Activated CD4-positive, CD25-positive, alpha-beta regulatory T cell treated with anti-CD3 and anti-CD28 coated beads, Interleukin-2, amount 50 U/mL, for 72 hours (primary cell): ENCODE results near the gene PRM1.
"Not testable (repeated sequence)": the region's sequence is repeated elsewhere in the genome, so short reads cannot be mapped to it uniquely, and the experiment has no call there.

Experiments used
- DNase-seq: peaks from one replicate; pipeline ENCODE4 v3.0.0; 2021

The PRM1 gene

GRCh38 chr16:11313493-11314308 lies 32.6 kb upstream of the PRM1 start:
- no peak for DNase-seq

DNA sequence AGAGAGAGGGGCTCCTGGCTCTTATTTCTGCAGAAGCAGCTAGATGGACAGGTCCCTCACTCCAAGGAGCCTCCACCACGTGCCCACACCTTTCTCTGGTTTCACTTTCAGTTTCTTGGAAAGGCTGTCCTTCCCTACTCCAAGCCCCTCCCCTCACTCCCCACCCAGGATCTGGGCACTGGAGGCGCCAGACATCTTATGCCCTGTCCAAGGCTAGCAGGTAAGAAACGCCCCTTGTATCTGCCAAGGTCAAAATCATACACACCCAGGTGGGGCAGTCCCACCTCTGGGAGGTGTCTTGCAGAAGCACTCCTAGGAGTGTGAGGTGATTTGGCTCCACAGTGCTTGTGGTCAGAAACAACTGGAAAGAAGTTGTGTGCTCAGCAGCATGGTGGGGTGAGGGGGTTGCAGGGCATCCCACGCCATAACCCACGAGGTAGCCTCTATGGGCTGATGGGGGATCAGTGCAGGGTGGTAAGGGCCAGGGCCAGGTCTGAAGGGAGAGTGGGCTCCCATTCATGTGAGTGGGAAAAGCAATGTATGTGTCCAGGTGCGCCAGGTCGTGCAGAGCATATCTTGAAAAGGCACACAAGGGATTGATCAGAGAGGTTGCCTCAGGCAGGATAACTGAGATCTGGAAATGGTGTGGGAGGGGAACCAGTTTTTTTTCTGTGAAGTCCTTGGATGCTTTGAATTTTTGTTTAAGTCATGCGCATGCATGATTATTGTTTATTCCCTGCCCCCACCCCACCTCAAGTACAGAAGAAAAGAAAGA lies 31.8 kb upstream of the PRM1 start:
- DNase-seq: no peak

GRCh38 chr16:11310997-11311561 lies 29.9 kb upstream of the PRM1 start:
- no peak for DNase-seq

- DNase-seq: no peak
Observed at GRCh38 chr16:11310634-11310977, 29.5 kb upstream of the PRM1 start.

GRCh38 chr16:11309895-11310633 lies 28.9 kb upstream of the PRM1 start:
- no peak for DNase-seq

DNA sequence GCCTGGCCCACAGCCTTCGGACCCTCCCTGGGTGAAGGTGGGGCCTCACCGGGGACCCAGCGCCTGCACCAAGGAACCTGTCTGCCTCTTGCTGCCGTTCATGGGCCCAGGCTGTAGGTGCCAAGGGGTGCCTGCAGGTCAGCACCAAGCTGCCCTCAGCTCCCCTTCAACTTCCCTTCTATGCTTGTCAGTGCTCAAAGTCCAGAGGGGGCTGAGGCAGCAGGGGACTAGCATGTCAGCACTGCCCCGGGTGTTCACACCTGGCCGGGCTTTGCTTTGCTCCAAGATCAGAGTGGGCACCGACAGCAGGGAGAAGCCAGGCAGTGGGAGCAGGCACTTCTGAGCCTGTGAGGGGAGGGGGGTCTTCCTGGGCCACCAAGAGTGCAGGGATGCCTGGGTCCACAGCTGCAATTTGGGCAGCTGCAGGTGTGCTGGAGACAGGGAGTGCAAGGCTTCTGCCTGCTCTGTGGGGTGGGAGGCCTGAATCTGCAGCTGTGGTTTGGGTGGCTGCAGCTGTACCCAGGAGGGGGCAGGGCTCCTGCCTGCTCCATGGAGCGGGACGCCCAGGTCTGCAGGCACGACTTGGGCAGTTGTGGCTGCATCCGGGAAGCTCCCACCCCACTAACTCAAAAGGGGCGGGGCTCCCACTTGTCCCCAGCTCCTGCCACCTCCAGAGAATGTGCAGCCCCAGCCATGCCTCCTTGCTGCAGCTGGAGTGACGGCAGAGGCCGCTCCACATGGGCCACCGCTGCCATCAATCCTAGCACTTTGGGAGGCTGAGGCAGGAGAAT lies 27.6 kb upstream of the PRM1 start:
- no peak for DNase-seq

DNA sequence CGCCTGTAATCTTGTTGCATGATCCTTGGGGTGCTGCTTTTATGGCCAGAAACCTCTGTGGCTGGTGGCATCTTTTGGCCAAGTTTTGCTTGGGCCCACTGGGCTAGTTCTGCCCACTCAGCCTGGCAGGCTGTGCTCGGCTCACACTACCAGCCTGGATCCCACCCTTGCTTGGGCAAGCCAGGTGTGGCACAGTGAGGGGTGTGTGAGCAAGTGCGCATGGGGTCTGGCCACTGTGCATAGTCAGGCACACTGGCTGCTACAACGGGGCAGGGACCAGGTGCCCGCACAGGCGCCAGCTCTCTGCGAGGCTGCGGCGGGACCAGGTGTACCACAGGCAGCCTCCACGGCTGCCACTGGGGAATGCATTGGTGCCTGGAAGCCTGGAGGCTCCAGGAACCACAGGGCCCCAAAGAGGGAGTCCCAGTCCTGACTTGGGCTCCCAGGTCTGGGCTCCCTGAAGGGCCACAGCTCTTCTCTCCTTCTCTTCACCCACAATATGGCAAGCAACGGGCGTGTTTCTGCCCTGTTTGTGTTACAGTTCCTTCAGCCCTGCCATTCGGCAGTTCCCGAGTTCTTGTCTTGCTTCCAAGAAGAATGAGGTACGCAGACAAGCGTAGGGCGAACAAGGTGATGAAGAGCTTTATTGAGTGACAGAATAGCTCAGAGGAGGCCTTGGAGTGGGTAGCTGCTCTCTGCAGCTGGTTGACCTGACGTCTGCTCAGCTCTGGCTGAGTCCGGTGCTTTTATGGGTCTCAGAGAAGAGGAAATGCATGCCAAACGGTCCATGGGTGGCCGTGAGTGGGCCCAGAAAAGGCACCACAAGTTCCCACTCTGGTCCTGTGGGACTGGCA lies 26.7 kb upstream of the PRM1 start:
- no peak for DNase-seq

DNA sequence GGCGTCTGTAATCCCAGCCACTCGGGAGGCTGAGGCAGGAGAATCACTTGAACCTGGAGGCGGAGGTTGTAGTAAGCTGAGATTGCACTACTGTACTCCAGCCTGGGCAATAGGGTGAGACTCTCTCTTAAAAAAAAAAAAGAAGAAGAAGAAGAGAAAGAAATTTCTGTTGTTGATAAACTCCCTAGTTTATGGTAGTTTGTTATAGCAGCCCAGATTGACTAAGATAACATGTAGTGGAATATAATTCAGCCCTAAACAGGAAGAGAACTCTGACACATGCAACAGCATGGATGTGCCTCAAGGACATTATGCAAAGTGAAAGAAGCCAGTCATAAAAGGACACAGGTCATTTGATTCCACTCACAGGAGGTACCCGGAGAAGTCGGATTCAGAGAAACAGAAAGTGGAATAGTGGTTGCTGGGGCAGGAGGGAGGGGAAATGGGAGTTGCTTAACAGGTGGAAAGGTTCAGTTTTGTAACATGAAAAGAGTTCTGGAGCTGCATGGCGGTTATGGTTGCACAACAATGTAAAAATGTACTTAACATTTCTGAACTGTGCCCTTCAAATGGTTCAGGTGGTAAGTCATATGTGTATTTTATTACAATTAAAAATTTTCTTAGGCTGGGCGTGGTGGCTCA lies 26.0 kb upstream of the PRM1 start:
- no peak for DNase-seq

DNA sequence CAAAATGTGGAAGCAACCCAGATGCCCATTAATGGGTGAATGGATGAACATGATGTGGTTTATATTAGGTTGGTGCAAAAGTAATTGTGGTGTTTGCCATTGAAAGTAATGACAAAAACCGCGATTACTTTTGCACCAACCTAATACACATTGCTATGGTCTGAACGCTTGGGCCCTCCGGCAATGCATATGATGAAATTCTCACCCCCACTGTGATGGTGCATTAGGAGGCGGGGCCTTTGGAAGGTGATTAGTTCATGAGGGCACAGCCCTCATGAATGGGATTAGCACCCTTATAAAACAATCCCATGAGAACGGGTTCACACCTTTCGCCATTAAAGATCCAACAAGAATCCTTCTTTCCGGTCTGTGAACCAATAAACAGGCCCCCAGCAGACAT lies 25.3 kb upstream of the PRM1 start:
- no peak for DNase-seq

DNA sequence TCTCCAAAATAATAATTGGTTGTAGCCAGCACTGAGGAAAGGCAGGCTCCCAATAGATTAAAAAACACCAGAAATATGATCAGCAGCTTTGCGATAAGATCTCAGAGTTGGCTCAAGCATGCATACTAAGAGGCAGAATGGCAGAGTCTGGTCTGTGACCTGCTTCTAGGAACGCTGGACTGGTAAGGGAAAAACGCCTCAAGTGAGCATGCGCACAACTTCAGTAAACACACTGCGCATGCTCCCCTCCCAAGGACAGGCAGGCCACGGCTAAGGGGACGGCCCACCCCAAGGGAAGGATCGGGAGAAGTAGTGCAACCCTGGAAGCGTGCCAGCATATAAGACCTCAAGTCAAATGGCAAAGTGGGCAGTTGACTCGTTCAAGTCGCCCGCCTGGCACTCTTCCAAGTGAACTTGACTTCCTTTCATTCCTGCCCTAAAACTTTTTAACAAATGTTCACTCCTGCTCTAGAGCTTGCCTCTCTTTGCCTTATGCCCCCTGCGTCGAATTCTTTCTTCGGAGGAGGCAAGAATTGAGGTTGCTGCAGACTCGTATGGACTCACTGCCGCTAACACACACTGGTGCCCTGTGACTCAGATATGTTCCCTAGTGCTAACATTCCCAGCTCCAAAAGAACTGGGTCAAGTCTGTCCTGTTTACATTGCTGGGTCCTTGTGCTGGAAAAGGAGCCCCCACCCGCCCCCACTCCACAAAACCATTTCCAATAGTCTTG lies 22.4 kb upstream of the PRM1 start:
- DNase-seq: no peak

GRCh38 chr16:11302977-11303376 lies 21.8 kb upstream of the PRM1 start:
- no peak for DNase-seq

DNA sequence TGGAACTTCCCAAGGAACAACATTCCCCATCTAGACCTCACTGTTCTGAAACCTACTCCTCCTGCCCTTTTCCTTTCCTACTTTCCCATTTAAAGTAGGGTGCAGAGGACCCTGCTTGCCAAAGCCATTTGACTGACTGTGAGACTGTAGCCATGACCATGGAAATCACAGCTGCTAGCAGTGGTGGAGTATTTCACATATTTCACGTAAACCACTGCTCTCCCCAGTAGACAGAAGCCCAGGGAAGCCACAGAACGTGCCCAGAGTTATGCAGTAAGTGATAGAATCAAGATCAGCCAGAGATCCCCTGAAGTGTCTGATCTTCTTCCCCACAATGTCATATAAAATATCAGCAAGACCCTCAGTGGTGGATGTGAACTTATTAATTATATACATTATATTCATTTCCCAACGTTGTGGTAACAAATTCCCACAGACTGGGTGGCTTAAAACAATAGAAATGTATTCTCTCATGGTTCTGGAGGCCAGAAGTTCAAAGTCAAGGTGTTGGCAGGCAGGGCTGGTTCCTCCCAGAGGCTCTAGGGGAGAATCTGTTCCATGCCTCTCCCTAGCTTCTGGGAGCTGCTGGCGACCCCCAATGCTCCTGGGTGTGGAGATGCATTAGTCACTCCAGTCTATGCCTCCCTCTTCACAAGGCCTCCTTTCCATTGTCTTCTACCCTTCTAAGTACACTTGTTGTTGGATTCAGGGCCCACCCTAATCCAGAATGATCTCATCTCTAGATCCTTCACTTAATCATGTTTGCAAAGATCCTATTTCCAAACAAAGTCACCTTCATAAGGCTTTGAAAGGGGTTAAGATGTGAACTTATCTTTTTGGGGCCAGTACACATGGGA lies 20.7 kb upstream of the PRM1 start:
- DNase-seq: no peak

GRCh38 chr16:11300560-11300892 lies 19.4 kb upstream of the PRM1 start:
- DNase-seq: no peak

DNA sequence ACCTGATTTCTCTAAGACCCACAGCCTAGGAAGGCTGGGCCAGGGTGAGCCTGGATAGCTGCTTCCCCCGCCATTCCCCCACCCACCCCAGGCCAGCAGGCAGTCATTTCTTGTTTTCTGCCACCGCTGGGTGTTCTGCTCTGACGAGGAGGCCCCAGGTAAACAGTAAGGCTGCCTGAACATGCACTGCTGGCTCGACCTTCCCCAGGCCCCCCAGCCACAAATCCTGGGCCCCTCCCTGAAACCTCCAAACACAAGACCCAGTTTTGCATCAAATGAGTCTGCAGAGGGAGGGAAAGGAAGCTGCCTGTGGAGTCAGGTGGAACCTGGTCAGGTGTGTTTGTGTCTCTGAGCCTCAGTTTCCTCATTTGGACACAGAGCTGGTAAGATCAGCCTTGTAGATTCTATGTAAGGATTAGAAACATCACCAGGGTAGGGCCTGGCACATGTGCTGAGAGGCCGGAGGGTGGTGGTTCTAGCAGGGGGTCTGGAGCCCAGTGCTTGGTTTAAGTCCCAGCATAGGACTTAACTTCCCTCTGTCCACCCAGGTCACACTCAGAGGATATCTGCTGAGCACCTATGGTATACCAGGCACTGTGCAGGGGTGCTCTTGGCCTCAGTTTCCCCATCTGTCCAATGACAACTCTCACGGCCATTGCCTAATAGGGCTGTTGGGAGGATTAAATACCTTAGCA lies 18.9 kb upstream of the PRM1 start:
- DNase-seq: no peak

DNA sequence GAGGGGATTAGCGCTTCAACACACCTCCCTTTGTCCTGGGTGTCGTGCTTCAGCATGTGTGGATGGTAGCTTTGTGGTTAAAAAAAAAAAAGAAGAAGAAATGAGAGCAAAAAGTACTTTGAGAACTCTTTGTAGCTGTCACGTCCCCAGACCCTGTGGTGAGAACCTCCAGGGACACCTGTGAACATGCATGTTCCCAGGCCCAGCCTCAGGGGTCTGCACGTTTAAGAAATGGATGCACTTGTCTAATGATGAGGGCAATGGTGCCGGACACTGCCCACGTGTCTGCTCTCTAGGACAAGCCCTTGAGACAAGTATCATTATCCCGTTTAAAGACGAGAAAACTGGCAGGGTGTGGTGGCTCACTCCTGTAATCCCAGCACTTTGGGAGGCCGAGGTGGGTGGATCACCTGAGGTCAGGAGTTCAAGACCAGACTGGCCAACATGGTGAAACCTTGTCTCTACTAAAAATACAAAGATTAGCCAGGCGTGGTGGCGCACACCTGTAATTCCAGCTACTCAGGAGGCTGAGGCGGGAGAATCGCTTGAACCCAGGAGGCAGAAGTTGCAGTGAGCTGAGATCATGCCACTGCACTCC lies 17.9 kb upstream of the PRM1 start:
- not testable (repeated sequence) for DNase-seq

DNA sequence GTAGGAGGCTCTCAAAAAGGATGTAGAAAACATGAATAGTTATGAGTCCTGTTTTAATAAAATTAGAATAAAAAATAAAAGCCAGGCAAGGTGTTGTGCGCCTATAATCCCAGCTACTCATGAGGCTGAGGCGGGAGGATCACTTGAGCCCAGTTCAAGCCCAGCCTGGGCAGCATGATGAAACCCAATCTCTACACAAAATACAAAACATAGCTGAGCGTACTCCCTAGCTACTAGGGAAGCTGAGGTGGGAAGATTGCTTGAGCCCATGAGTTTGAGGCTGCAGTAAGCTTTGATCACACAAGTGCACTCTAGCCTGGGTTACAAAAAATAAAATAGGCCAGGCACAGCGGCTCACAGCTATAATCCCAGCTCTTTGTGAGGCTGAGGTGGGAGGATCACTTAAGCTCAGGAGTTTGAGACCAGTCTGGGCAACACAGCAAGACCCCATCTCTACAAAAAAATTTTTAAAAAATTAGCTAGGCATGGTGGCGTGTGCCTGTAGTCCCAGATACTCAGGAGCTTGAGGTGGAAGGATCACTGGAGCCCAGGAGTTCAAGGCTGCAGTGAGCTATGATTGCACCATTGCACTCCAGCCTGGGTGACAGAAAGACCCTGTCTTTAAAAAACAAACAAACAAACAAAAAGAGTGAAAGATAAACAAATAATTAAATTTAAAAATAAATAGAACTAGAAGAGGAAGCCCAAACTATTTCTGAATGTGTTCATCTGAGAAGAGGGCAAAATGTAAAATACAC lies 17.2 kb upstream of the PRM1 start:
- no peak for DNase-seq

DNA sequence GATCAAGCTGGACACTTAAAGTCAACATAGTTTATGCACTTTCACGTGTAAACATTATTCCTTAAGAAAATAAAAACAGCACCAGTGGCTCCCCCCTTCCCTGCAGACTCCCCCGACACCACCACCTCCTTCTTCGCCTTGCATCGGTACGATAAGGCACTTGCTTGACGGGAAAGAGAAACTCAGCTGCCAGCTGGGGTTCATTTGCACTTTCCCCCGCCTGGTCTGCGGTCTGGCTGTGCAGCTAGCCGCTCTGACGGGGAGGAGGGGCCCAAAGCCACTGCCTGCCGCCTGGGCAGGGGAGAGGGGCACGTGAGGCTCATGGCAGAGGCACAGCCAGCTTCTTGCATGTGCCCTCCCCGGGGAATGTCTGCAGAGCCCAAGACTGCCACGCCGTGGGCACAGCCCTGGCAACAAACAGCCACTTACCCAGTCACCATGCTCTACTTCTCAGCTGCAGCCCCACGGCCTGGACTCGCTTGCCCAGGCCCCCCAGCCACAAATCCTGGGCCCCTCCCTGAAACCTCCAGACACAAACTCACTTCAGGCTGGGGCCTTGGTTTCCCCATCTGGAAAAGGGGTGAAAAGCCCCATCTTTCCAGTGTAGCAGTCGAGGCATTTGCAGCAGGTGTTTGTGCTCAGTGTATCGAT lies 16.5 kb upstream of the PRM1 start:
- peak; percentile 69 for DNase-seq
